ENCODE results near the gene AMBRA1.

GRCh38 chr11:46533396-46534100 is 60.3 kb downstream of the AMBRA1 start:
- no peak for TF ChIP-seq CTCF (IDR thresholded peaks at IDR 0.05)
- TF ChIP-seq POLR2A (IDR thresholded peaks at IDR 0.05), result no peak

Measured in prostate gland (tissue), 2 donors.